HepG2 (cell line): ENCODE measurements around the gene BCAS3. TPM values are rescaled to one million over a fixed set of nuclear protein-coding genes. Genes with fewer than 3 reads are reported as not detected.

Source experiments
- ATAC-seq: fragments of 200-7000 bp; cut with Tn5 transposase; 3 replicates; pipeline ENCODE4 v1.9.1; 2020; ENCODE audit warnings: mild to moderate bottlenecking, moderate library complexity
- BruUV-seq: library from RNA; stranded (reverse); fragments of 400-500 nt; replicated peaks from 2 replicates; lab custom pipeline; 2021; lab: Mats Ljungman, UMichigan
- CTCF ChIA-PET: fragments of 300-600 bp; formaldehyde crosslinking; extraction: SDS; loops from one replicate; lab custom pipeline; 2021; ENCODE audit warnings: low total read pairs, inconsistent platforms, low intra/inter-chr PET ratio; lab: Yijun Ruan, JAX
- POLR2A ChIA-PET: fragments of 350-600 bp; sonication (Branson Sonifier 250); formaldehyde crosslinking; loops from one replicate; lab custom pipeline; 2020; ENCODE audit warnings: antibody characterized with exemption, inconsistent platforms; lab: Yijun Ruan, JAX
- DNase-seq: peaks from one replicate; pipeline ENCODE4 v3.0.0-alpha.2; 2015; ENCODE audit warnings: low spot score
- FAIRE-seq: peaks from 3 replicates; lab custom pipeline; 2011; peaks lifted over from hg19 to GRCh38; lab: Jason Lieb, UNC
- H2AFZ ChIP-seq: one replicate; pipeline ENCODE4 v1.6.1; 2011; ENCODE audit warnings: low read length, inconsistent platforms
- H3K27ac ChIP-seq: fragments of 300-600 bp; 3 replicates; pipeline ENCODE4 v1.8.0; 2011; ENCODE audit warnings: mixed run types, mild to moderate bottlenecking, mixed read lengths, low read length, inconsistent platforms; ENCODE audit not compliant: insufficient read depth; ENCODE audit errors: extremely low read length
- H3K27me3 ChIP-seq, 2 experiments: fragments of 200-600 bp in 1 of 2; 2 replicates in 1 of 2; 3 replicates in 1 of 2; pipeline versions ENCODE4 v1.6.0 to v1.8.0; 2011; ENCODE audit warnings: low read length in 2 of 2, mild to moderate bottlenecking in 2 of 2, moderate library complexity in 2 of 2, inconsistent platforms in 1 of 2; ENCODE audit not compliant: insufficient read depth in 2 of 2, control insufficient read depth in 1 of 2
- H3K36me3 ChIP-seq, 2 experiments: fragments of 200-600 bp in 1 of 2; replicated peaks in 1 of 2; 2 replicates in 1 of 2; 3 replicates in 1 of 2; pipeline versions ENCODE4 v1.5.1 to v1.8.0; 2011; ENCODE audit warnings: low read length in 2 of 2, inconsistent platforms in 1 of 2; ENCODE audit not compliant: insufficient read depth in 2 of 2, control insufficient read depth in 1 of 2
- H3K4me1 ChIP-seq: 2 replicates; pipeline ENCODE4 v1.5.1; 2012; ENCODE audit warnings: low read length, inconsistent platforms; ENCODE audit not compliant: insufficient read depth
- H3K4me2 ChIP-seq: 2 replicates; pipeline ENCODE4 v1.6.0; 2011; ENCODE audit warnings: low read depth, low read length, inconsistent platforms
- H3K4me3 ChIP-seq, 3 experiments: fragments of 200-600 bp in 1 of 3; sonication (generic), shearing (Covaris generic) in 1 of 3; replicated peaks in 1 of 3; 2 replicates each; pipeline ENCODE4 v1.5.1; 2011 to 2016; ENCODE audit warnings: low read length in 3 of 3, inconsistent platforms in 2 of 3, low read depth in 2 of 3, mild to moderate bottlenecking in 2 of 3, control low read depth in 1 of 3, mixed read lengths in 1 of 3; ENCODE audit not compliant: insufficient read depth in 1 of 3
- H3K79me2 ChIP-seq: one replicate; pipeline ENCODE4 v1.6.1; 2011; ENCODE audit warnings: low read length, inconsistent platforms; ENCODE audit not compliant: insufficient read depth
- H3K9ac ChIP-seq: 2 replicates; pipeline ENCODE4 v1.6.0; 2011; ENCODE audit warnings: mild to moderate bottlenecking, low read depth, low read length, inconsistent platforms; ENCODE audit not compliant: insufficient read depth
- H3K9me3 ChIP-seq: 2 replicates; pipeline ENCODE4 v1.5.1; 2012; ENCODE audit warnings: mild to moderate bottlenecking, low read length
- H4K20me1 ChIP-seq: 2 replicates; pipeline ENCODE4 v1.6.0; 2011; ENCODE audit warnings: inconsistent platforms, mild to moderate bottlenecking, low read length, moderate library complexity; ENCODE audit not compliant: insufficient read depth
- CHD2 ChIP-seq: IDR thresholded peaks from 2 replicates; pipeline ENCODE4 v1.6.1; 2011; ENCODE audit warnings: low read depth, low read length, improper control_type of control experiment
- MAFF ChIP-seq: IDR thresholded peaks from 2 replicates; pipeline ENCODE4 v1.6.1; 2011; ENCODE audit warnings: low read depth, low read length, improper control_type of control experiment
- MAFK ChIP-seq, 2 experiments: IDR thresholded peaks in 1 of 2; conservative IDR thresholded peaks in 1 of 2; 2 replicates each; pipeline ENCODE4 v1.6.1; 2011; ENCODE audit warnings: improper control_type of control experiment in 2 of 2, low read length in 2 of 2
- NFIC ChIP-seq: IDR thresholded peaks from 2 replicates; pipeline ENCODE4 v1.6.1; 2012; ENCODE audit warnings: mild to moderate bottlenecking, low read length, inconsistent platforms
- PHF5A ChIP-seq: IDR thresholded peaks from one replicate; pipeline ENCODE4 v1.6.1; 2018; ENCODE audit warnings: low read depth, missing genetic modification reagents; ENCODE audit not compliant: unreplicated experiment
- RNF2 ChIP-seq: fragments of 450-650 bp; conservative IDR thresholded peaks from 2 replicates; pipeline ENCODE4 v1.6.1; 2016; ENCODE audit warnings: low read depth
- RXRA ChIP-seq: sonication (generic); formaldehyde crosslinking; IDR thresholded peaks from 2 replicates; pipeline ENCODE4 v1.5.1; 2020; ENCODE audit warnings: missing genetic modification reagents
- SETDB1 ChIP-seq: sonication (generic); formaldehyde crosslinking; IDR thresholded peaks from 2 replicates; pipeline ENCODE4 v1.5.1; 2020; ENCODE audit warnings: missing genetic modification reagents, mild to moderate bottlenecking, borderline replicate concordance
- TP53 ChIP-seq: sonication (generic); formaldehyde crosslinking; conservative IDR thresholded peaks from 2 replicates; pipeline ENCODE4 v1.4.0; 2020; ENCODE audit warnings: missing genetic modification reagents
- ZFY ChIP-seq: sonication (generic); formaldehyde crosslinking; IDR thresholded peaks from 2 replicates; pipeline ENCODE4 v1.4.0; 2020; ENCODE audit warnings: missing genetic modification reagents
- ZNF513 ChIP-seq: sonication (generic); formaldehyde crosslinking; conservative IDR thresholded peaks from 2 replicates; pipeline ENCODE4 v1.5.0; 2020; ENCODE audit warnings: missing genetic modification reagents
- ZNF841 ChIP-seq: sonication (generic); formaldehyde crosslinking; IDR thresholded peaks from 2 replicates; pipeline ENCODE4 v1.8.1; 2023; ENCODE audit warnings: missing genetic modification reagents, borderline replicate concordance
- WGBS: methylation state at CpG from one replicate; pipeline ENCODE4 v1.1.6; 2017; ENCODE audit warnings: low lambda C conversion rate; 5-methylcytosine and 5-hydroxymethylcytosine counted together
- in situ Hi-C: cut with HindIII; loops from 2 replicates; pipeline ENCODE4 v1.10.0; 2017; ENCODE audit warnings: low pct_unique_long_range_greater_than_20kb; ENCODE audit not compliant: extremely low pct_ligation_motif_present
- intact Hi-C: fragments of 100-400 bp; cut with micrococcal nuclease; formaldehyde crosslinking; loops from one replicate; pipeline ENCODE4 v1.10.0; 2022; ENCODE audit not compliant: unreplicated experiment
- polyA plus RNA-seq, 8 experiments: library from polyadenylated mRNA; depleted of rRNA in 3 of 8; stranded (reverse) in 7 of 8; unstranded in 1 of 8; fragments of >200 nt; fragmentation: Illumina TruSeq in 4 of 8; extraction: Trizol in 4 of 8; gene quantifications; 2 replicates each; pipeline versions ENCODE4 v1.2.1 to v1.2.3, GENCODE V29; 2011 to 2016; ENCODE audit warnings: low read depth in 4 of 8, missing spikeins in 1 of 8, mixed read lengths in 1 of 8; ENCODE audit not compliant: insufficient read depth in 1 of 8
- total RNA-seq, 5 experiments: library from RNA; depleted of rRNA; stranded (reverse); fragments of >200 nt; fragmentation: Illumina TruSeq; extraction: Trizol; gene quantifications; 2 replicates each; pipeline ENCODE4 v1.2.3, GENCODE V29; 2016; ENCODE audit warnings: low read depth in 1 of 5
- TF ChIP-seq, protein P1 (sequence below): sonication (generic); formaldehyde crosslinking; IDR thresholded peaks from 2 replicates; pipeline ENCODE4 v1.4.0; 2020; ENCODE audit warnings: missing genetic modification reagents

BCAS3 gene
- total and polyA plus RNA-seq, 2 of the 13 experiments (the other 11 are each of a cell fraction or from before 2014, with no cell fraction given), result 10.7 to 11.2 TPM

DNA sequence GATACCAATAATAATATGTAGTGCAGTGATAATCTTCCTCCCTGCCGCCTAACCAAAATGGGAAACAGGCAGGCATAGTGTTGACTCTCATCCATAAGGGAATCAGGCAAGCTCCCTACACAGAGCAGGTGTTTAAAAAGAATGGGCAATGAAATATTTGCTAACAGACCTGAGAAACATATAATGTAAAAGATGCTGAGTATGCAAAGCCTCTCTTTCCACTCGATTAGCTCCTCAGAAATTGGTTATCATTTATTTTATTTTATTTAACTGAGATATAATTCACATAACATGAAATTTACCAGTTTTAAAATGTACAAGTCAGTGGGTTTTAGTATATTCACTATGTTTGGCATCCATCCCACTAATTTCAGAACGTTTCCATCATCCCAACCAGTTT, 404.3 kb downstream of the BCAS3 start:
- 64% methylated on average over 3 of the region's 3 CpGs for WGBS
- no TSS peak for BruUV-seq
- CTCF ChIA-PET, result no interaction called here
- H3K4me1 ChIP-seq, result no peaks in the 10 kb centered on the region
- H3K79me2 ChIP-seq, result no peaks in the 10 kb centered on the region
- H3K9ac ChIP-seq, result no peak overlapping the region
- no peaks in the 10 kb centered on the region for H3K36me3 ChIP-seq
- POLR2A ChIA-PET, result no interaction called here
- H4K20me1 ChIP-seq, result no peaks in the 10 kb centered on the region
- no peak for FAIRE-seq
- H3K9me3 ChIP-seq, result no peaks in the 10 kb centered on the region
- no peak overlapping the region for H3K4me3 ChIP-seq
- H3K27ac ChIP-seq, result no peak overlapping the region
- no peaks in the 10 kb centered on the region for H3K27me3 ChIP-seq
- DNase-seq, result no peak
- H2AFZ ChIP-seq, result no peak overlapping the region
- in situ Hi-C loops (no loop called here), intact Hi-C loops (no loop called here)
- TF ChIP-seq, protein P1, sequence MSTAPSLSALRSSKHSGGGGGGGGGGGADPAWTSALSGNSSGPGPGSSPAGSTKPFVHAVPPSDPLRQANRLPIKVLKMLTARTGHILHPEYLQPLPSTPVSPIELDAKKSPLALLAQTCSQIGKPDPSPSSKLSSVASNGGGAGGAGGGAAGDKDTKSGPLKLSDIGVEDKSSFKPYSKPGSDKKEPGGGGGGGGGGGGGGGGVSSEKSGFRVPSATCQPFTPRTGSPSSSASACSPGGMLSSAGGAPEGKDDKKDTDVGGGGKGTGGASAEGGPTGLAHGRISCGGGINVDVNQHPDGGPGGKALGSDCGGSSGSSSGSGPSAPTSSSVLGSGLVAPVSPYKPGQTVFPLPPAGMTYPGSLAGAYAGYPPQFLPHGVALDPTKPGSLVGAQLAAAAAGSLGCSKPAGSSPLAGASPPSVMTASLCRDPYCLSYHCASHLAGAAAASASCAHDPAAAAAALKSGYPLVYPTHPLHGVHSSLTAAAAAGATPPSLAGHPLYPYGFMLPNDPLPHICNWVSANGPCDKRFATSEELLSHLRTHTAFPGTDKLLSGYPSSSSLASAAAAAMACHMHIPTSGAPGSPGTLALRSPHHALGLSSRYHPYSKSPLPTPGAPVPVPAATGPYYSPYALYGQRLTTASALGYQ, result no peak
- TF ChIP-seq TP53 (no peak), ZNF841 (CRISPR knock-in tag) (no peak), MAFK (conservative IDR thresholded peaks at IDR 0.05 in 1 of 2, IDR thresholded peaks at IDR 0.05 in 1 of 2; ENCODE audit: low read length in 2 of 2) (peak; percentile 57 to 81; a peak in 3 of 4 replicates), MAFF (peak; percentile 49)
- no peak overlapping the region for H3K4me2 ChIP-seq
- ATAC-seq, result no peak

- FAIRE-seq (no peak), ATAC-seq (no peak), DNase-seq (no peak)
- no peak overlapping the region for H3K4me2 ChIP-seq
- no peak overlapping the region for H2AFZ ChIP-seq
- no peaks in the 10 kb centered on the region for H4K20me1 ChIP-seq
- no peak overlapping the region for H3K27ac ChIP-seq
- H3K9me3 ChIP-seq, result no peaks in the 10 kb centered on the region
- no peaks in the 10 kb centered on the region for H3K79me2 ChIP-seq
- H3K4me3 ChIP-seq, result no peak overlapping the region
- in situ Hi-C loops (no loop called here), intact Hi-C loops (no loop called here)
- ChIA-PET CTCF (no interaction called here), POLR2A (no interaction called here)
- H3K27me3 ChIP-seq, result no peaks in the 10 kb centered on the region
- no peaks in the 10 kb centered on the region for H3K4me1 ChIP-seq
- TF ChIP-seq SETDB1 (CRISPR knock-in tag) (no peak), CHD2 (no peak), ZNF513 (CRISPR knock-in tag) (no peak), RXRA (CRISPR knock-in tag) (no peak), PHF5A (CRISPR knock-in tag) (no peak), ZFY (CRISPR knock-in tag) (no peak), NFIC (no peak), RNF2 (no peak)
- 86% methylated on average over 5 of the region's 5 CpGs for WGBS
- H3K9ac ChIP-seq, result no peak overlapping the region
- no peaks in the 10 kb centered on the region for H3K36me3 ChIP-seq
- BruUV-seq, result no TSS peak
Measured at GRCh38 chr17:61084260-61084659, 406.6 kb downstream of the BCAS3 start.
